Hematopoietic multipotent progenitor cell (in vitro differentiated cells): ENCODE measurements around the gene SLMAP. TPM values are rescaled to one million over a fixed set of nuclear protein-coding genes. Genes with fewer than 3 reads are reported as not detected.

ENCODE experiments used
- DNase-seq, 3 donors: peaks; one replicate each; pipeline ENCODE4 v3.0.0-alpha.2; 2011 to 2015; ENCODE audit warnings: low read depth in 2 of 3, low spot score in 2 of 3
- total RNA-seq: library from RNA; depleted of rRNA; stranded (reverse); fragments of >200 nt; gene quantifications from one replicate; pipeline ENCODE4 v1.2.3, GENCODE V29; 2012

SLMAP gene
- 23.7 TPM for total RNA-seq

DNA sequence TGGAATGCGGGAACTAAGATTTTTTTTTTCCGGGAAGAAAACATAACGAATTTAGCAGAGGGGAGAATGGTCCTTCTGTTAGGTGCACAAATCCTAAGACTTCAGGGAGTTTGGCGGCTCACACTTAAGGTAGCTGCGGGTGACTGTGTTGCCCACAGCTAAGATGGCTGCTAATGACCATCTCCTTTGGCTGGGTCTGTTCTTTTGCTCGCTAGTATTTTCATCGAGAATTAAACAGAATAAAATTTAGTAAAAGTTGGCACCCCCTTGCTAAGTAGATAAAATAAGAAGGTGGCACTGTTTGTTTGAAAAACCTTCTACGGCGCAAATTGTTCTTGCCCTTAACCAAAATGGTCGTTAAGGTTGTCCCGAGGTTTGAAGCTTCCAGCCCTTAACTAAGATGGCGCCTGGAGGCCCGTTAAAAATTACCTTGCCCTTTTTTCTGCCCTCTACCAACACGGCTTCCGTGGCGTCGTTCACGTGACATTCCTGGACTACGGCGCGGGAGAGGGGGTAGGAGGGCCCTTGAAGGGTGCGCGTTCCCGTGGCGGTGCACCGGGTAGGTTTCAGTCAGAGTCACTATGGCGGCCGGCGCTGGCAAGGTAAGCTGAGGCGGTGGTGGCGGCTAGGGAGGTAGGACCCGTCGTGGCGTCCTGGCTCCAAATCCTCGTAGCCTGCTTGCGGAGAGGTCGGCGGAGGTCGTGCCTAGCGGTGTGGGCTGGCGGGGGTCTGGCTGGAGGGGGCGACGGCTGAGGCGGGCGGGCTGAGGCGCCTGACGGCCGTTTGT is at the start of gene SLMAP:
SLMAP (plus strand) TSS at position 569 of the 787 bp plus-strand sequence. CDS start 1,343 bp downstream, outside the sequence.
- DNase-seq = peak; percentile 83 to 99 (median 97)

- no peak for DNase-seq
These were observed 49.6 kb upstream of the SLMAP start for GRCh38 chr3:57706462-57706861.

DNA sequence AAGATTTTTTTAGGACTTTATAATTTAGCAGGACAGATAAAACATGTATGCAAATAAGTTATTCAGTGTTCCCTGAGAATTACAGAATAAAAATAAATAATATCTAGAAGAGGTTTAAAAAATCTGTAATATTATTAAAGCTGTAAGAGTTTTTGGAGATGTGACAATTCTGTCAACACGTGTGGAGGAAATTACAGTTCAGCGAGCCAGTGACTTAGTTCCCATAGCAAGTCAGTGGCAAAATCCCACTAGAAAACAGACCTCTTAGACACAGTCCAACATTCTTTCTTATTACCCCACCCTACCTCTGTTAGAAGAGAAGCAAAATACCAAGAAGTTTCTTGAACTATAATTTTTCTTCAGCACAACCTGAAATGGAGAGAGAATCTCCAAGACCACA is 47.1 kb upstream of the SLMAP start:
- no peak for DNase-seq

DNA sequence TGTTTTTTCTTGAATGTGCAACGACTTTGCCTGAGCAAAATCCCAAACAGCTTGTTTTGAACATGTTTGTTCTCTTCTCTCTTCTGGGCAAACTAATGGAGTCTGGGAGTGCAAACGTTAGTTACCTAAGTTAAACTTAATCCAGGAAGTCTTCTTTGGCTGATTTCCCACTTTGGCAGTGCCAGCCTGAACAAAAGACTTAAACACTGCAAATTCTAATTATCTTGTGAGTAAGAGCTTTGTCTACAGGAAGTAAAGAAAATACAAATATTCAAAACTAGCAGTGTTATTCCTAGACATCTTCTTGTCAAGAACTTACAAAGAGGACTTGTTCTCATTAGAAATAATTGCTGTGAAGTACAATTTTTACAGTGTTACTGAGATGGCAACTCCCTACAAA is 46.5 kb upstream of the SLMAP start:
- DNase-seq = no peak

GRCh38 chr3:57715686-57716085 is 40.4 kb upstream of the SLMAP start:
- DNase-seq = no peak

DNA sequence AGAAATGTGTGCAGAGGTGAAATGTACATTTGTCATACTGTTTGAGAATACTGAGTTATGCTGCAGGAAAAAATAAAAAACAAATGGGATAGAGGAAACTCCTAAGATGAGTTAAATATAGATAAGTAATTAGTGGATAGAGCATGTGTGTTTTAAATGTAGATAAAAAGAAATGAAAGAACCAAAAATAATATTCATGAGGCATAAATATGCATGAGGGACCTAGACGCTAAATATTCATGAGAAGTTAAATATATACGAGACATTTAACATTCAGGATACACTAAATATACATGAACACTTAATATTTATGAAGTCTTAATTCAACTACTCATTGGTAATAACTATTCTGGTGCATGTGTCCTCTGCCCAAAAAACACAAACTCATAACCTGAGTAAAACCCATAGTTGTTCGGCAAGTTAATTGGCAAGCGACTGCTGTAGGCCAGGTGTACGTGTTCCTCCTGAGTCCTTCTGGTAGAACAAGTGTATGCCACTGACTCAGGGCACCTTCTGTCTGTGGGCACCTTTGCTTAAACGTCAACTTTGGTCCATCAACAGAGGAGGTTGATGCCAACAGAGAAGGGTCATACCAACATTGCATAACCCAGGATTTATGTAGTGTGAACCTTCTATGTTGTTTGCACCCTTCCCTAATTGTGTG is 38.8 kb upstream of the SLMAP start:
- DNase-seq = no peak

- no peak for DNase-seq
These were observed 38.0 kb upstream of the SLMAP start for GRCh38 chr3:57718118-57718517.

- DNase-seq = no peak
These were observed 29.7 kb upstream of the SLMAP start for GRCh38 chr3:57726397-57726796.

- no peak for DNase-seq
These were observed 29.0 kb upstream of the SLMAP start for GRCh38 chr3:57727106-57727505.

DNA sequence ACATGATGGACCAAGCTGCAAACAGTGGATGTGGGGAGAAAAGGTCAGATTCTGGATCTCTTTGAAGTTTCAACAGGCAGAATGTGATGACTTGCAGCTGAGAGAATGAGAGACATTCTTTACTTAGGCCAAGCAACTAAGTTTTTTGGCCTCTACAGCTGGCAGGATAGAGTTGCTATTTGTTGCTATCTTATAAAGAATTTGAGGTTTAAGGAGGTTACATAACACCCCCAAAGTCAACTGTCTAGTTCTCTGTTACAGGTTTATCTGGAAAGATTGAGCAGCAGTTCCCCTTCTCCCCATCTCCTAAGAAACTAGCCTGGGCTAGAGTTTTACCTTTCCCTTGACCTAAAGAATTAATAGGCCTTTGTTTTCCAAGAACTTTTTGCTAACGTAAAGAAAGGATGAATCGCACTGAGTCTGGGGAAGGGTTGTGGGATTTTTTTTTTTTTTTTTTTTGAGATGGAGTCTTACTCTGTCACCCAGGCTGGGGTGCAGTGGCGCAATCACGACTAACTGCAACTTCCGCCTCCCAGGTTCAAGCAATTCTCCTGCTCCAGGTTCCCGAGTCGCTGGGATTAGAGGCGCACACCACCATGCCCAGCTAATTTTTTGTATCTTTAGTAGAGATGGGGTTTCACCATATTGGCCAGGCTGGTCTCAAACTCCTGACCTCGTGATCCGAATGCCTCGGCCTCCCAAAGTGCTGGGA is 26.6 kb upstream of the SLMAP start:
- no peak for DNase-seq

DNA sequence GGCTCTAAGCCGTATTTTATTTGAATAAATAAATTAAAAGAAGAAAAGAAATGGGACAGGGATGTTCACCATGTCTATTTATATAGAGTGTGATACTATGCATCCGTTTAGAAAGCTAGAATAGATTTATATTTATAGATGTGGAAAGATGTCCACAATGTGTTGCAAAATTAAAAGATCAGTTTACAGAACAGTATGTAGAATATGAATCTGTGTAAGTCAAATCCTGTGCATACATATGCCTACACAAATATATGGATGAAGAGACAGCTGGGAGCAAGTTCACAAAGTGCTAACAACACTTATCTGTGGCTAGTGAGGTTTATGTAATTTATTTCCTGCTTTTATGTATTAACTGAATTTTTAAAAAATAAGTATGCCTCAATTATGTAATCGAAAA is 25.4 kb upstream of the SLMAP start:
- DNase-seq = no peak

GRCh38 chr3:57731311-57731710 is 24.8 kb upstream of the SLMAP start:
- no peak for DNase-seq

DNA sequence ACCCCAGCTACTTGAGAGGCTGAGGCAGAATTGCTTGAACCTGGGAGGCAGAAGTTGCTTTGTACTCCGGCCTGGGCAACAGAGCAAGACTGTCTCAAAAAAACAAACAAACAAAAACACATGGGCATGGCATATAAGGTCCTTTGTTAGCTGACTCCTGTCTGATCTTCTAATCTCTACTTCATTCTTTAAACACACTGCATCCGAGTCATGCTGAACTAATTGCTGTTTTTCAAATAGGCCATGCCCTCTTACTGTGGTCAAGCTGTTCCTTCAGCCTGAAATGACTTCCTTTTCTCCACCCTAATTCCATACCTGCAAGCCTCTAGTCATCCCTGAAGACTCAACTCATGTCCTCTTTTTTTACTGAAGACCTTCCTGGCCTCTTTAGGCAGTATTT is 22.3 kb upstream of the SLMAP start:
- no peak for DNase-seq

- DNase-seq = no peak
These were observed 20.7 kb upstream of the SLMAP start for GRCh38 chr3:57735405-57735804.

GRCh38 chr3:57737840-57738239 is 18.3 kb upstream of the SLMAP start:
- DNase-seq = no peak

- no peak for DNase-seq
These were observed 17.7 kb upstream of the SLMAP start for GRCh38 chr3:57738391-57738790.

DNA sequence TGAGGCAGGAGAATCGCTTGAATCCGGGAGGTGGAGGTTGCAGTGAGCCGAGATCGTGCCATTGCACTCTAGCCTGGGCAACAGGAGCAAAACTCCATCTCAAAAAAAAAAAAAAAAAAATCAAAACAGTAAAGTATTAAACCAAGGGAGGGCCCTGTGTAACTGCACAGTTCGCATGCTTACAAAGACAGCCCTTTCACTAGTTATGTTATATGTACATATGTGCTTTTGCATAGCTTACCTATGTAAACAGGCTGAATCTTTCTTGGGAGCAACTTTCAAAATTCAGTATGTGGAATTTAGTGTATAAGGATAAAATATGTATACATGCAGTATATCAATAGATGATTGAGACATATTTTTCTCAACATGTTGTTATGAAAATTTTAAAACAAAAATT is 16.1 kb upstream of the SLMAP start:
- no peak for DNase-seq

DNA sequence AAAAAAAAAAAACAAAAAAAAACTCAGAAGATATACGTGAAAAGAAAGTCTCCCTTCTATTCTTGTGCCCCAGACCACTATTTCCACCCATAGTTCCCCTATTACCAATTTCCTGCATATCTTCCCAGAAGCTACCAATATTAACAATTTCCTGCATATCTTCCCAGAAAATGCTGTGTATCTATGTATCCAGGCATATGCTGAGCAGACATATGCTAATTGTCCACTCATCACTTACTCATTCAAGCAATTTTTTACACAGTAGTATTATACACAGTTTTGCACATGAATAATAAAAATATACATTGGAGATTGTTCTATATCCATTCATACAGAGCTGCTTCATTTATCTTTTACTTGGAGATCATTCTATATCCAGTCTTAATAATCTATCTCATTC is 12.6 kb upstream of the SLMAP start:
- no peak for DNase-seq

- no peak for DNase-seq
These were observed 11.0 kb upstream of the SLMAP start for GRCh38 chr3:57745101-57745500.

DNA sequence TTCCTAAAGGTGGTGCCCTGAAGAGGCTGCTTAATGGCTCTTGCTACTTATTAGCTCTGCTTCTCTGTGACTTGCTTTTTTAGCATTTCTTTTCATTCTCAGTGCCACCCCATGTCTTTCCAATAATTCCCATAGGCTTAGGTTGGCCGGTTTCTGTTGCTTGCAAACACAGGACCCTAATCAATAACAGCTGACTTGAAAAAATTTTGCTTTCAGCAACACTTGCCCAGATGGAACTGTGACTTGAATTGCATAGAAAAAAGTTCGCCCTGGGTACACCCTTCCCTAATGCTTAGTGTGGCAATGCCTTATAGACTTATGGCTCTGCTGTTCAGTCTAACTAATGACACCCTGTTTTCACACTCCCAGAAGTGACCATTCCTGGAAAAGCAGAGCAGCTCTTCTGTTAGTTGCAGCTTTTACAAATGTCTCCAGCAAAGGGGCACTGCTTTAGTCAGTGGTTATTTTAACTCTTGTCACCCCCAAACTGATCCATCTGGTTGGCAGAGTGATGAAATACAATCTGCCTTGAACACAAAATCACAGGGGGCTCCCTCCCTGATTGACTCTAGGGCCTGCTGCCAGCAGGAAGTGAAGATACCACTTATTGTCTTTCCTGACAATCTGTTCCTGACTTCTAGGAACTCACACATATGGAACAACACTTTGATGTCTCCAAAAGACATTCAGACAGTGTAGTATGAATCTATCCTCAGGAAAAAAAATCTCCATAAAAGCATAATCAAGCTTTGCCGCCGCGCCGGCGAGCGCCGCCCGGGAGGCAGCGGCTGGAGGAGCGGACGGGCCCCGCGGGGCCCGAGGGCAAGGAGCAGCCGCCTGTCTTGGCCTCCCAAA is 9.7 kb upstream of the SLMAP start:
- DNase-seq = no peak

GRCh38 chr3:57749542-57749941 is 6.6 kb upstream of the SLMAP start:
- DNase-seq = no peak
